K562 (cell line): ENCODE results near the gene PHF21A. TPM values are rescaled to one million over a fixed set of nuclear protein-coding genes. Genes with fewer than 3 reads are reported as not detected.

ENCODE experiments used
- ATAC-seq: fragments of 200-7000 bp; cut with Tn5 transposase; 3 replicates; pipeline ENCODE4 v1.9.1; 2020; ENCODE audit warnings: moderate library complexity
- BruUV-seq: library from RNA; stranded (reverse); fragments of 400-500 nt; replicated peaks from 2 replicates; lab custom pipeline; 2021; lab: Mats Ljungman, UMichigan
- CTCF ChIA-PET: fragments of 300-600 bp; formaldehyde crosslinking; extraction: SDS; loops from one replicate; lab custom pipeline; 2021; ENCODE audit warnings: low intra/inter-chr PET ratio; lab: Yijun Ruan, JAX
- POLR2A ChIA-PET: fragments of 300-600, 350-650 bp; sonication (Branson Sonifier 250); formaldehyde crosslinking; extraction: SDS; loops from one replicate; lab custom pipeline; 2021; ENCODE audit warnings: antibody characterized with exemption, inconsistent platforms; lab: Yijun Ruan, JAX
- DNase-seq, 4 experiments: peaks; one replicate each; pipeline versions ENCODE4 v3.0.0 to v3.0.0-alpha.2; 2011 to 2018; ENCODE audit warnings: low spot score in 3 of 4, mixed read lengths in 3 of 4; ENCODE audit errors: extremely low read depth in 1 of 4
- FAIRE-seq: peaks from 2 replicates; lab custom pipeline; 2011; peaks lifted over from hg19 to GRCh38; lab: Jason Lieb, UNC
- H2AFZ ChIP-seq: 2 replicates; pipeline ENCODE4 v1.6.0; 2011; ENCODE audit warnings: low read depth, low read length, control low read depth, inconsistent platforms
- H3K27ac ChIP-seq: fragments of 200-600 bp; 3 replicates; pipeline ENCODE4 v1.8.0; 2011; ENCODE audit warnings: low read depth, mild to moderate bottlenecking, control low read depth, inconsistent platforms, low read length, moderate library complexity, mixed read lengths; ENCODE audit errors: extremely low read depth
- H3K27me3 ChIP-seq, 2 experiments: fragments of 300-600 bp in 1 of 2; 2 replicates in 1 of 2; 3 replicates in 1 of 2; pipeline versions ENCODE4 v1.6.0 to v1.8.0; 2011; ENCODE audit warnings: inconsistent platforms in 2 of 2, low read length in 2 of 2, mild to moderate bottlenecking in 1 of 2, mixed read lengths in 1 of 2, moderate library complexity in 1 of 2; ENCODE audit not compliant: control insufficient read depth in 2 of 2, insufficient read depth in 2 of 2
- H3K36me3 ChIP-seq: fragments of 300-600 bp; 3 replicates; pipeline ENCODE4 v1.8.0; 2011; ENCODE audit warnings: mild to moderate bottlenecking, low read length, inconsistent platforms; ENCODE audit not compliant: control insufficient read depth, insufficient read depth
- H3K4me1 ChIP-seq, 2 experiments: fragments of 200-600 bp in 1 of 2; replicated peaks in 1 of 2; 2 replicates in 1 of 2; 3 replicates in 1 of 2; pipeline versions ENCODE4 v1.5.1 to v1.8.0; 2011; ENCODE audit warnings: inconsistent platforms in 2 of 2, low read length in 2 of 2, mild to moderate bottlenecking in 1 of 2, mixed read lengths in 1 of 2, moderate library complexity in 1 of 2; ENCODE audit not compliant: control insufficient read depth in 2 of 2, insufficient read depth in 2 of 2
- H3K4me2 ChIP-seq: 2 replicates; pipeline ENCODE4 v1.6.1; 2011; ENCODE audit warnings: low read length, control low read depth, inconsistent platforms, mixed read lengths; ENCODE audit not compliant: insufficient read depth
- H3K4me3 ChIP-seq: fragments of 200-600 bp; sonication (generic), shearing (Covaris generic); 2 replicates; pipeline ENCODE4 v1.5.1; 2016; ENCODE audit warnings: control low read depth, inconsistent platforms
- H3K79me2 ChIP-seq: fragments of 200-600 bp; 3 replicates; pipeline ENCODE4 v1.8.0; 2011; ENCODE audit warnings: low read length, inconsistent platforms; ENCODE audit not compliant: control insufficient read depth, insufficient read depth
- H3K9ac ChIP-seq, 2 experiments: 2 replicates each; pipeline versions ENCODE4 v1.6.0 to v1.6.1; 2011; ENCODE audit warnings: low read depth in 2 of 2, low read length in 2 of 2, control low read depth in 1 of 2, inconsistent platforms in 1 of 2, mild to moderate bottlenecking in 1 of 2, mixed read lengths in 1 of 2; ENCODE audit not compliant: insufficient read depth in 1 of 2
- H3K9me1 ChIP-seq: one replicate; pipeline ENCODE4 v1.6.0; 2011; ENCODE audit warnings: inconsistent platforms, mild to moderate bottlenecking, low read length, moderate library complexity; ENCODE audit not compliant: control insufficient read depth, insufficient read depth
- H3K9me3 ChIP-seq: replicated peaks from 2 replicates; pipeline ENCODE4 v1.5.1; 2011; ENCODE audit warnings: low read depth, low read length, inconsistent platforms; ENCODE audit not compliant: control insufficient read depth, insufficient read depth
- H4K20me1 ChIP-seq: replicated peaks from 2 replicates; pipeline ENCODE4 v1.6.1; 2011; ENCODE audit warnings: low read length, inconsistent platforms, mixed read lengths; ENCODE audit not compliant: control insufficient read depth, insufficient read depth
- GATAD2B ChIP-seq: fragments of 450-650 bp; IDR thresholded peaks from 2 replicates; pipeline ENCODE4 v1.6.1; 2017; ENCODE audit warnings: mild to moderate bottlenecking, borderline replicate concordance
- HDGF ChIP-seq: fragments of 450-650 bp; IDR thresholded peaks from 2 replicates; pipeline ENCODE4 v1.6.1; 2016
- RBFOX2 ChIP-seq: fragments of 200-400 bp; formaldehyde crosslinking; IDR thresholded peaks from 2 replicates; pipeline ENCODE4 v1.6.1; 2017; ENCODE audit warnings: low read depth, mild to moderate bottlenecking, low read length, moderate library complexity
- WGBS: fragments of 100-300 bp; shearing (Covaris generic); methylation state at CpG from one replicate; pipeline ENCODE4 v1.1.6; 2016; ENCODE audit warnings: low coverage, mixed read lengths; ENCODE audit not compliant: insufficient coverage; ENCODE audit errors: missing lambda C conversion rate; 5-methylcytosine and 5-hydroxymethylcytosine counted together
- in situ Hi-C: fragments of 300-500 bp; cut with MboI; formaldehyde crosslinking; loops from 4 replicates; pipeline ENCODE4 v1.15.0; 2018; ENCODE audit warnings: inconsistent platforms, mixed read lengths
- intact Hi-C: fragments of 100-400 bp; cut with micrococcal nuclease; formaldehyde crosslinking; loops from 2 replicates; pipeline ENCODE4 v1.14.2; 2022
- polyA plus RNA-seq, 8 experiments: library from polyadenylated mRNA; depleted of rRNA in 4 of 8; stranded (reverse) in 5 of 8; unstranded in 3 of 8; fragments of >200 nt; fragmentation: Nextera tagmentation in 2 of 8; fragmentation: Illumina TruSeq in 1 of 8; extraction: Ambion mirVana in 2 of 8; extraction: Trizol in 1 of 8; gene quantifications; 2 replicates each; pipeline versions ENCODE4 v1.2.1 to v1.2.3, GENCODE V29; 2011 to 2014; ENCODE audit warnings: inconsistent platforms in 1 of 8, missing spikeins in 1 of 8
- total RNA-seq, 7 experiments: library from RNA; depleted of rRNA in 6 of 7; stranded (reverse); fragments of >200 nt in 6 of 7; fragmentation: Illumina TruSeq in 2 of 7; extraction: Trizol in 2 of 7; gene quantifications; 2 replicates each; pipeline versions ENCODE4 v1.2.1 to v1.2.3, GENCODE V29; 2011 to 2021; ENCODE audit warnings: low replicate concordance in 1 of 7

PHF21A gene
- total and polyA plus RNA-seq, 9 of the 15 experiments (the other 6 are each of a cell fraction or from before 2014, with no cell fraction given): 1.5 to 32.4 (median 10.7) TPM

DNA sequence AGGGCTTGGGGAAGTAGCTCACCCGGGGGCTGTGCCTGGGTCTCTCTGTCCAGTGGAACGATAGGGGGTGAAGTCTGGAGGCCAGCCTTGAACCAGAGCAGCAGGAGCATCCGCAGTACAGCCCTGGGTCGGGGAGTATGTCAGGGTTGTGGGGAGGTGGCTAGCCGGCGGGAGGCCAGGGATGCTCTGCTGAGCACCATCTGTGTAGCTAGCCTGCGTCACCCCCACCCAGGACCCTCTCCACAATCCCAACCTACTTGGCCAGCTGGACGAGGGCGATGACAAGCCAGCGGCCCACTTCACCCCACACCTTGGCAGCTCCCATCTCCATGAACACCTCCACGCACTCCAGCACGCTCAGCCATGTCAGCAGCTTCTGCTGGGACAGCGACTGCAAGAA is 205.8 kb downstream of the PHF21A start:
- ChIA-PET CTCF (no interaction called here), POLR2A (interaction anchor here (0.6 to 1.1 kb wide), 3 partner anchors 8 to 68 kb away, joined by 3 read pairs; partner anchors contain the start of gene FREY1)
- no peaks in the 10 kb centered on the region for H4K20me1 ChIP-seq
- peak overlapping the region in 1 of 2 experiments; percentile 71; a peak in 1 of 4 replicates for H3K9ac ChIP-seq
- H3K9me1 ChIP-seq: no peaks in the 10 kb centered on the region
- BruUV-seq: no TSS peak
- H3K9me3 ChIP-seq: no peaks in the 10 kb centered on the region
- DNase-seq (no peak), ATAC-seq (no peak), FAIRE-seq (no peak)
- intact Hi-C loops: no loop called here
- peaks cover 14% of the 10 kb centered on the region for H3K79me2 ChIP-seq
- WGBS: 80% methylated on average over 12 of the region's 13 CpGs
- no peak overlapping the region for H2AFZ ChIP-seq
- H3K27me3 ChIP-seq: no peaks in the 10 kb centered on the region
- H3K4me2 ChIP-seq: no peak overlapping the region
- no peak overlapping the region for H3K4me3 ChIP-seq
- peaks cover 43% of the 10 kb centered on the region; the same call in 2 of the 3 replicates for H3K36me3 ChIP-seq
- no peak overlapping the region for H3K27ac ChIP-seq
- H3K4me1 ChIP-seq: peaks cover 6 to 29% of the 10 kb centered on the region in 2 experiments; a peak in 4 of 5 replicates
- TF ChIP-seq RBFOX2 (peak; percentile 32; the same call in 1 of the 2 replicates), GATAD2B (no peak)
- in situ Hi-C loops: no loop called here

GRCh38 chr11:45913942-45914635 is 207.2 kb downstream of the PHF21A start:
- in situ Hi-C loops: no loop called here
- H3K27ac ChIP-seq: no peak overlapping the region
- H3K9me3 ChIP-seq: no peaks in the 10 kb centered on the region
- intact Hi-C loops: no loop called here
- 84% methylated on average over 19 of the region's 22 CpGs for WGBS
- no peak overlapping the region for H3K4me3 ChIP-seq
- FAIRE-seq (no peak), DNase-seq (no peak), ATAC-seq (no peak)
- ChIA-PET POLR2A (interaction anchor here (0.8 to 0.9 kb wide), 2 partner anchors 13 to 599 kb away, joined by 3 read pairs; no protein-coding TSS in a partner anchor), CTCF (no interaction called here)
- peaks cover 14% of the 10 kb centered on the region for H3K79me2 ChIP-seq
- H3K27me3 ChIP-seq: no peaks in the 10 kb centered on the region
- no TSS peak for BruUV-seq
- peaks cover 50% of the 10 kb centered on the region; the same call in 2 of the 3 replicates for H3K36me3 ChIP-seq
- no peak overlapping the region for H3K4me2 ChIP-seq
- H3K9ac ChIP-seq: peak overlapping the region in 1 of 2 experiments; percentile 1; a peak in 1 of 4 replicates
- no peaks in the 10 kb centered on the region for H4K20me1 ChIP-seq
- peaks cover 3% of the 10 kb centered on the region for H3K9me1 ChIP-seq
- H2AFZ ChIP-seq: no peak overlapping the region
- H3K4me1 ChIP-seq: peaks cover 3 to 31% of the 10 kb centered on the region in 2 experiments; a peak in 4 of 5 replicates
- TF ChIP-seq HDGF (no peak), RBFOX2 (peak; percentile 51)
